K562 (cell line): ENCODE data around the gene GOLIM4. TPM values are rescaled to one million over a fixed set of nuclear protein-coding genes. Genes with fewer than 3 reads are reported as not detected.
A peak's percentile ranks its signal among the peaks of the same experiment; 100 is the strongest.

Experiments used
- ATAC-seq: fragments of 200-7000 bp; cut with Tn5 transposase; 3 replicates; pipeline ENCODE4 v1.9.1; 2020; ENCODE audit warnings: moderate library complexity
- BruUV-seq: library from RNA; stranded (reverse); fragments of 400-500 nt; replicated peaks from 2 replicates; lab custom pipeline; 2021; lab: Mats Ljungman, UMichigan
- CTCF ChIA-PET: fragments of 300-600 bp; formaldehyde crosslinking; extraction: SDS; loops from one replicate; lab custom pipeline; 2021; ENCODE audit warnings: low intra/inter-chr PET ratio; lab: Yijun Ruan, JAX
- POLR2A ChIA-PET: fragments of 300-600, 350-650 bp; sonication (Branson Sonifier 250); formaldehyde crosslinking; extraction: SDS; loops from one replicate; lab custom pipeline; 2021; ENCODE audit warnings: antibody characterized with exemption, inconsistent platforms; lab: Yijun Ruan, JAX
- DNase-seq, 4 experiments: peaks; one replicate each; pipeline versions ENCODE4 v3.0.0 to v3.0.0-alpha.2; 2011 to 2018; ENCODE audit warnings: low spot score in 3 of 4, mixed read lengths in 3 of 4; ENCODE audit errors: extremely low read depth in 1 of 4
- FAIRE-seq: peaks from 2 replicates; lab custom pipeline; 2011; peaks lifted over from hg19 to GRCh38; lab: Jason Lieb, UNC
- H2AFZ ChIP-seq: 2 replicates; pipeline ENCODE4 v1.6.0; 2011; ENCODE audit warnings: low read depth, low read length, control low read depth, inconsistent platforms
- H3K27ac ChIP-seq: fragments of 200-600 bp; 3 replicates; pipeline ENCODE4 v1.8.0; 2011; ENCODE audit warnings: low read depth, mild to moderate bottlenecking, control low read depth, inconsistent platforms, low read length, moderate library complexity, mixed read lengths; ENCODE audit errors: extremely low read depth
- H3K27me3 ChIP-seq, 2 experiments: fragments of 300-600 bp in 1 of 2; 2 replicates in 1 of 2; 3 replicates in 1 of 2; pipeline versions ENCODE4 v1.6.0 to v1.8.0; 2011; ENCODE audit warnings: inconsistent platforms in 2 of 2, low read length in 2 of 2, mild to moderate bottlenecking in 1 of 2, mixed read lengths in 1 of 2, moderate library complexity in 1 of 2; ENCODE audit not compliant: control insufficient read depth in 2 of 2, insufficient read depth in 2 of 2
- H3K36me3 ChIP-seq: fragments of 300-600 bp; 3 replicates; pipeline ENCODE4 v1.8.0; 2011; ENCODE audit warnings: mild to moderate bottlenecking, low read length, inconsistent platforms; ENCODE audit not compliant: control insufficient read depth, insufficient read depth
- H3K4me1 ChIP-seq, 2 experiments: fragments of 200-600 bp in 1 of 2; replicated peaks in 1 of 2; 2 replicates in 1 of 2; 3 replicates in 1 of 2; pipeline versions ENCODE4 v1.5.1 to v1.8.0; 2011; ENCODE audit warnings: inconsistent platforms in 2 of 2, low read length in 2 of 2, mild to moderate bottlenecking in 1 of 2, mixed read lengths in 1 of 2, moderate library complexity in 1 of 2; ENCODE audit not compliant: control insufficient read depth in 2 of 2, insufficient read depth in 2 of 2
- H3K4me2 ChIP-seq: 2 replicates; pipeline ENCODE4 v1.6.1; 2011; ENCODE audit warnings: low read length, control low read depth, inconsistent platforms, mixed read lengths; ENCODE audit not compliant: insufficient read depth
- H3K4me3 ChIP-seq: fragments of 200-600 bp; sonication (generic), shearing (Covaris generic); 2 replicates; pipeline ENCODE4 v1.5.1; 2016; ENCODE audit warnings: control low read depth, inconsistent platforms
- H3K79me2 ChIP-seq: fragments of 200-600 bp; 3 replicates; pipeline ENCODE4 v1.8.0; 2011; ENCODE audit warnings: low read length, inconsistent platforms; ENCODE audit not compliant: control insufficient read depth, insufficient read depth
- H3K9ac ChIP-seq, 2 experiments: 2 replicates each; pipeline versions ENCODE4 v1.6.0 to v1.6.1; 2011; ENCODE audit warnings: low read depth in 2 of 2, low read length in 2 of 2, control low read depth in 1 of 2, inconsistent platforms in 1 of 2, mild to moderate bottlenecking in 1 of 2, mixed read lengths in 1 of 2; ENCODE audit not compliant: insufficient read depth in 1 of 2
- H3K9me1 ChIP-seq: one replicate; pipeline ENCODE4 v1.6.0; 2011; ENCODE audit warnings: inconsistent platforms, mild to moderate bottlenecking, low read length, moderate library complexity; ENCODE audit not compliant: control insufficient read depth, insufficient read depth
- H3K9me3 ChIP-seq: replicated peaks from 2 replicates; pipeline ENCODE4 v1.5.1; 2011; ENCODE audit warnings: low read depth, low read length, inconsistent platforms; ENCODE audit not compliant: control insufficient read depth, insufficient read depth
- H4K20me1 ChIP-seq: replicated peaks from 2 replicates; pipeline ENCODE4 v1.6.1; 2011; ENCODE audit warnings: low read length, inconsistent platforms, mixed read lengths; ENCODE audit not compliant: control insufficient read depth, insufficient read depth
- HMGN3 ChIP-seq: IDR thresholded peaks from 2 replicates; pipeline ENCODE4 v1.6.1; 2011; ENCODE audit warnings: borderline replicate concordance, low read depth, mild to moderate bottlenecking, mixed read lengths, low read length; ENCODE audit not compliant: insufficient read length; ENCODE audit errors: extremely low read depth
- JUN ChIP-seq, 2 experiments: sonication (generic) in 1 of 2; formaldehyde crosslinking in 1 of 2; IDR thresholded peaks; 2 replicates each; pipeline versions ENCODE4 v1.6.1 to v1.8.0; 2012 to 2022; ENCODE audit warnings: borderline replicate concordance in 2 of 2, mild to moderate bottlenecking in 2 of 2, improper control_type of control experiment in 1 of 2, low read depth in 1 of 2, low read length in 1 of 2, missing genetic modification reagents in 1 of 2
- MBD2 ChIP-seq: sonication (generic); IDR thresholded peaks from 2 replicates; pipeline ENCODE4 v1.6.1; 2016; ENCODE audit warnings: low read depth, borderline replicate concordance
- RBM34 ChIP-seq: fragments of 200-400 bp; formaldehyde crosslinking; IDR thresholded peaks from 2 replicates; pipeline ENCODE4 v1.6.1; 2018; ENCODE audit warnings: low read length, borderline replicate concordance; ENCODE audit not compliant: insufficient read depth
- THRA ChIP-seq: fragments of 450-650 bp; IDR thresholded peaks from 2 replicates; pipeline ENCODE4 v1.6.1; 2017; ENCODE audit warnings: mild to moderate bottlenecking, moderate library complexity
- ZBTB33 ChIP-seq: sonication (generic); formaldehyde crosslinking; IDR thresholded peaks from 2 replicates; pipeline ENCODE4 v1.8.1; 2023; ENCODE audit warnings: mild to moderate bottlenecking, missing genetic modification reagents
- ZNF512 ChIP-seq: IDR thresholded peaks from 2 replicates; pipeline ENCODE4 v1.6.1; 2016; ENCODE audit warnings: missing genetic modification characterization, missing compliant biosample characterization
- ZNF75A ChIP-seq: fragments of 450-650 bp; formaldehyde crosslinking; IDR thresholded peaks from 2 replicates; pipeline ENCODE4 v1.4.0; 2020; ENCODE audit warnings: mild to moderate bottlenecking
- WGBS: fragments of 100-300 bp; shearing (Covaris generic); methylation state at CpG from one replicate; pipeline ENCODE4 v1.1.6; 2016; ENCODE audit warnings: low coverage, mixed read lengths; ENCODE audit not compliant: insufficient coverage; ENCODE audit errors: missing lambda C conversion rate; 5-methylcytosine and 5-hydroxymethylcytosine counted together
- in situ Hi-C: fragments of 300-500 bp; cut with MboI; formaldehyde crosslinking; loops from 4 replicates; pipeline ENCODE4 v1.15.0; 2018; ENCODE audit warnings: inconsistent platforms, mixed read lengths
- intact Hi-C: fragments of 100-400 bp; cut with micrococcal nuclease; formaldehyde crosslinking; loops from 2 replicates; pipeline ENCODE4 v1.14.2; 2022
- polyA plus RNA-seq, 8 experiments: library from polyadenylated mRNA; depleted of rRNA in 4 of 8; stranded (reverse) in 5 of 8; unstranded in 3 of 8; fragments of >200 nt; fragmentation: Nextera tagmentation in 2 of 8; fragmentation: Illumina TruSeq in 1 of 8; extraction: Ambion mirVana in 2 of 8; extraction: Trizol in 1 of 8; gene quantifications; 2 replicates each; pipeline versions ENCODE4 v1.2.1 to v1.2.3, GENCODE V29; 2011 to 2014; ENCODE audit warnings: inconsistent platforms in 1 of 8, missing spikeins in 1 of 8
- total RNA-seq, 7 experiments: library from RNA; depleted of rRNA in 6 of 7; stranded (reverse); fragments of >200 nt in 6 of 7; fragmentation: Illumina TruSeq in 2 of 7; extraction: Trizol in 2 of 7; gene quantifications; 2 replicates each; pipeline versions ENCODE4 v1.2.1 to v1.2.3, GENCODE V29; 2011 to 2021; ENCODE audit warnings: low replicate concordance in 1 of 7
- TF ChIP-seq, protein P1 (sequence below): fragments of 450-650 bp; formaldehyde crosslinking; IDR thresholded peaks from 2 replicates; pipeline ENCODE4 v1.4.0; 2020; ENCODE audit warnings: mild to moderate bottlenecking, moderate library complexity
- TF ChIP-seq, protein P2 (sequence below): fragments of 200-400 bp; formaldehyde crosslinking; IDR thresholded peaks from 2 replicates; pipeline ENCODE4 v1.6.1; 2017; ENCODE audit warnings: mild to moderate bottlenecking, low read depth, low read length, moderate library complexity

The GOLIM4 gene
- total and polyA plus RNA-seq, 9 of the 15 experiments (the other 6 are each of a cell fraction or from before 2014, with no cell fraction given) = 9.3 to 39.4 (median 31.0) TPM

DNA sequence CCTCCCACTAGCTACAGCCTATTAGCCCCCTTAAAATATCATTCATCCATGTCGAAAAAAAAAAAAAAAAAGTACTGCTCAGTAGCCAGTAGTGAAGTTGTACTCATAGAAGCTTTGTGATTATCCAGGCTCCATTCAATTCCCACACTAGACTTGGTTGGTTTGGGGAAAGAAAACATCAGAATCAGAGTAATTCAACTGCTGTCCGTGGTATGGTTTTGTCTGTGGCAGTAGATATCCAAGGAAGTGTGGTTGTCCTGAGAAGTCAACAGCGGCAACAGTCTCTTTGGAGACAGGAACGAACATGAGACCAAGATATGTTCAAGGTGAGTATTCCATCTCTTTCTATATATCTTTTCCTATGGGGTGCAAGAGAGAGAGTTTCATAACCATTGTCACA is 99.2 kb downstream of the GOLIM4 start (continued):
- no peak for TF ChIP-seq THRA
- no peak for TF ChIP-seq ZNF512 (tag)
- no peak for TF ChIP-seq RBM34
- TF ChIP-seq, protein P1, sequence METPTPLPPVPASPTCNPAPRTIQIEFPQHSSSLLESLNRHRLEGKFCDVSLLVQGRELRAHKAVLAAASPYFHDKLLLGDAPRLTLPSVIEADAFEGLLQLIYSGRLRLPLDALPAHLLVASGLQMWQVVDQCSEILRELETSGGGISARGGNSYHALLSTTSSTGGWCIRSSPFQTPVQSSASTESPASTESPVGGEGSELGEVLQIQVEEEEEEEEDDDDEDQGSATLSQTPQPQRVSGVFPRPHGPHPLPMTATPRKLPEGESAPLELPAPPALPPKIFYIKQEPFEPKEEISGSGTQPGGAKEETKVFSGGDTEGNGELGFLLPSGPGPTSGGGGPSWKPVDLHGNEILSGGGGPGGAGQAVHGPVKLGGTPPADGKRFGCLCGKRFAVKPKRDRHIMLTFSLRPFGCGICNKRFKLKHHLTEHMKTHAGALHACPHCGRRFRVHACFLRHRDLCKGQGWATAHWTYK (CRISPR knock-in tag) = no peak
- TF ChIP-seq HMGN3 = no peak

DNA sequence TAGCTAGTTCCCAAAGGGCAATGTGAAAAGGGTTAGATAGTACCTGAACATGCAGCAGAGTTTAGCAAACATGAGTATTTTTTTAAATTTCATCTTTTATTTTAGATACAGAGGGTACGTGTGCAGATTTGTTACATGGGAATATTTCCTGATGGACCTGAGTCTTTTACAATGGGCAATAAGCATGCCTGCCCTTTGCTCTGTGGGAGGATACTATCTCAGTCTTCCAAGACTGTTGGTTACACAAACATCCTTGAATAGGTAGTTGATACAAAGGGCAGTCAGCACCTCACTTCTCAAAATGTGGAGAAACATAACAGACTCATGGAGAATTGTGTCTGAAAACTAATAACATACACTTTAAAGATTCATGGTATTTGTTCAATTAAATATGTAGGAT is 103.3 kb downstream of the GOLIM4 start:
- in situ Hi-C loops = no loop called here
- TF ChIP-seq ZNF75A = no peak
- TF ChIP-seq MBD2 = no peak
- TF ChIP-seq ZBTB33 = no peak
- TF ChIP-seq, protein P2, sequence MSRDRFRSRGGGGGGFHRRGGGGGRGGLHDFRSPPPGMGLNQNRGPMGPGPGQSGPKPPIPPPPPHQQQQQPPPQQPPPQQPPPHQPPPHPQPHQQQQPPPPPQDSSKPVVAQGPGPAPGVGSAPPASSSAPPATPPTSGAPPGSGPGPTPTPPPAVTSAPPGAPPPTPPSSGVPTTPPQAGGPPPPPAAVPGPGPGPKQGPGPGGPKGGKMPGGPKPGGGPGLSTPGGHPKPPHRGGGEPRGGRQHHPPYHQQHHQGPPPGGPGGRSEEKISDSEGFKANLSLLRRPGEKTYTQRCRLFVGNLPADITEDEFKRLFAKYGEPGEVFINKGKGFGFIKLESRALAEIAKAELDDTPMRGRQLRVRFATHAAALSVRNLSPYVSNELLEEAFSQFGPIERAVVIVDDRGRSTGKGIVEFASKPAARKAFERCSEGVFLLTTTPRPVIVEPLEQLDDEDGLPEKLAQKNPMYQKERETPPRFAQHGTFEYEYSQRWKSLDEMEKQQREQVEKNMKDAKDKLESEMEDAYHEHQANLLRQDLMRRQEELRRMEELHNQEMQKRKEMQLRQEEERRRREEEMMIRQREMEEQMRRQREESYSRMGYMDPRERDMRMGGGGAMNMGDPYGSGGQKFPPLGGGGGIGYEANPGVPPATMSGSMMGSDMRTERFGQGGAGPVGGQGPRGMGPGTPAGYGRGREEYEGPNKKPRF = no peak
- no peak for TF ChIP-seq JUN (IDR thresholded peaks at IDR 0.05; ENCODE audit: borderline replicate concordance, low read depth, low read length)
- no peak for TF ChIP-seq JUN (CRISPR knock-in tag; IDR thresholded peaks at IDR 0.05; ENCODE audit: borderline replicate concordance)

More for the DNA sequence above, 103.3 kb downstream of the GOLIM4 start:
- Histone ChIP-seq H3K27ac (no peak overlapping the region), H3K4me3 (no peak overlapping the region), H3K9ac (no peak overlapping the region), H2AFZ (no peak overlapping the region), H3K27me3 (no peaks in the 10 kb centered on the region), H3K4me1 (no peaks in the 10 kb centered on the region), H3K9me1 (no peaks in the 10 kb centered on the region), H3K4me2 (no peak overlapping the region), H3K36me3 (no peaks in the 10 kb centered on the region), H3K79me2 (no peaks in the 10 kb centered on the region), H4K20me1 (no peaks in the 10 kb centered on the region), H3K9me3 (no peaks in the 10 kb centered on the region)
- FAIRE-seq (peak; percentile 19), DNase-seq (no peak), ATAC-seq (no peak)
- CTCF ChIA-PET = no interaction called here
- WGBS = 7% methylated on average over 1 of the region's 1 CpG
- POLR2A ChIA-PET = no interaction called here
- intact Hi-C loops = no loop called here
- BruUV-seq = no TSS peak
